HepG2 (cell line): ENCODE data around the gene TOR4A. TPM values are rescaled to one million over a fixed set of nuclear protein-coding genes. Genes with fewer than 3 reads are reported as not detected.

Experiments used
- EEA1 ChIP-seq: sonication (generic); formaldehyde crosslinking; IDR thresholded peaks from 2 replicates; pipeline ENCODE4 v1.5.1; 2020; ENCODE audit warnings: mild to moderate bottlenecking, missing genetic modification reagents, borderline replicate concordance
- KLF6 ChIP-seq: IDR thresholded peaks from 2 replicates; pipeline ENCODE4 v1.8.0; 2016; ENCODE audit warnings: missing biosample characterization, missing genetic modification reagents
- MAZ ChIP-seq, 2 experiments: sonication (generic) in 1 of 2; formaldehyde crosslinking in 1 of 2; IDR thresholded peaks; 2 replicates each; pipeline versions ENCODE4 v1.5.0 to v1.6.1; 2012 to 2020; ENCODE audit warnings: low read depth in 2 of 2, mild to moderate bottlenecking in 2 of 2, borderline replicate concordance in 1 of 2, improper control_type of control experiment in 1 of 2, low read length in 1 of 2, missing genetic modification reagents in 1 of 2, moderate library complexity in 1 of 2
- TFDP1 ChIP-seq: IDR thresholded peaks from 2 replicates; pipeline ENCODE4 v1.6.1; 2016; ENCODE audit warnings: missing compliant biosample characterization, missing genetic modification reagents, borderline replicate concordance
- ZNF12 ChIP-seq: sonication (generic); formaldehyde crosslinking; IDR thresholded peaks from 2 replicates; pipeline ENCODE4 v1.5.0; 2020; ENCODE audit warnings: missing genetic modification reagents
- ZNF563 ChIP-seq: sonication (generic); formaldehyde crosslinking; IDR thresholded peaks from 2 replicates; pipeline ENCODE4 v1.8.0; 2022; ENCODE audit warnings: mild to moderate bottlenecking, moderate library complexity, missing genetic modification reagents
- ZNF607 ChIP-seq: sonication (generic); formaldehyde crosslinking; IDR thresholded peaks from 2 replicates; pipeline ENCODE4 v1.5.1; 2020; ENCODE audit warnings: missing genetic modification reagents, mild to moderate bottlenecking, borderline replicate concordance
- ZNF674 ChIP-seq: sonication (generic); formaldehyde crosslinking; IDR thresholded peaks from 2 replicates; pipeline ENCODE4 v1.5.0; 2020; ENCODE audit warnings: low read depth, mild to moderate bottlenecking, missing genetic modification reagents
- ZNF879 ChIP-seq: sonication (generic); formaldehyde crosslinking; IDR thresholded peaks from 2 replicates; pipeline ENCODE4 v1.8.1; 2023; ENCODE audit warnings: missing genetic modification reagents
- polyA plus RNA-seq, 8 experiments: library from polyadenylated mRNA; depleted of rRNA in 3 of 8; stranded (reverse) in 7 of 8; unstranded in 1 of 8; fragments of >200 nt; fragmentation: Illumina TruSeq in 4 of 8; extraction: Trizol in 4 of 8; gene quantifications; 2 replicates each; pipeline versions ENCODE4 v1.2.1 to v1.2.3, GENCODE V29; 2011 to 2016; ENCODE audit warnings: low read depth in 4 of 8, missing spikeins in 1 of 8, mixed read lengths in 1 of 8; ENCODE audit not compliant: insufficient read depth in 1 of 8
- total RNA-seq, 5 experiments: library from RNA; depleted of rRNA; stranded (reverse); fragments of >200 nt; fragmentation: Illumina TruSeq; extraction: Trizol; gene quantifications; 2 replicates each; pipeline ENCODE4 v1.2.3, GENCODE V29; 2016; ENCODE audit warnings: low read depth in 1 of 5
- TF ChIP-seq, protein P1 (sequence below): sonication (generic); formaldehyde crosslinking; IDR thresholded peaks from 2 replicates; pipeline ENCODE4 v1.5.1; 2020; ENCODE audit warnings: mild to moderate bottlenecking, missing genetic modification reagents, moderate library complexity

Gene TOR4A
- total and polyA plus RNA-seq, 2 of the 13 experiments (the other 11 are each of a cell fraction or from before 2014, with no cell fraction given): 11.1 to 14.2 TPM

GRCh38 chr9:137301081-137301947, 23.8 kb downstream of the TOR4A start (continued):
- 0 out of 2 replicates have a peak, but pooled peaks have one; percentile 22 for TF ChIP-seq ZNF12 (CRISPR knock-in tag)
- TF ChIP-seq TFDP1 (CRISPR knock-in tag): peak; percentile 69; the same call in 1 of the 2 replicates
- 0 out of 2 replicates have a peak, but pooled peaks have one; percentile 33 for TF ChIP-seq ZNF674 (CRISPR knock-in tag)
- TF ChIP-seq, protein P1, sequence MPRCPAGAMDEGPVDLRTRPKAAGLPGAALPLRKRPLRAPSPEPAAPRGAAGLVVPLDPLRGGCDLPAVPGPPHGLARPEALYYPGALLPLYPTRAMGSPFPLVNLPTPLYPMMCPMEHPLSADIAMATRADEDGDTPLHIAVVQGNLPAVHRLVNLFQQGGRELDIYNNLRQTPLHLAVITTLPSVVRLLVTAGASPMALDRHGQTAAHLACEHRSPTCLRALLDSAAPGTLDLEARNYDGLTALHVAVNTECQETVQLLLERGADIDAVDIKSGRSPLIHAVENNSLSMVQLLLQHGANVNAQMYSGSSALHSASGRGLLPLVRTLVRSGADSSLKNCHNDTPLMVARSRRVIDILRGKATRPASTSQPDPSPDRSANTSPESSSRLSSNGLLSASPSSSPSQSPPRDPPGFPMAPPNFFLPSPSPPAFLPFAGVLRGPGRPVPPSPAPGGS (CRISPR knock-in tag): 0 out of 2 replicates have a peak, but pooled peaks have one; percentile 26
- TF ChIP-seq EEA1 (CRISPR knock-in tag): peak; percentile 41; the same call in 1 of the 2 replicates
- 0 out of 2 replicates have a peak, but pooled peaks have one; percentile 17 for TF ChIP-seq KLF6 (CRISPR knock-in tag)
- TF ChIP-seq ZNF879 (CRISPR knock-in tag): no peak
- peak; percentile 64; the same call in 1 of the 2 replicates for TF ChIP-seq ZNF563 (CRISPR knock-in tag)
- TF ChIP-seq ZNF607 (CRISPR knock-in tag): 0 out of 2 replicates have a peak, but pooled peaks have one; percentile 37
- TF ChIP-seq MAZ (IDR thresholded peaks at IDR 0.05; ENCODE audit: borderline replicate concordance, low read depth, low read length): no peak
- 0 out of 2 replicates have a peak, but pooled peaks have one; percentile 47 for TF ChIP-seq MAZ (CRISPR knock-in tag; IDR thresholded peaks at IDR 0.05; ENCODE audit: low read depth)
